ENCODE results near the gene OVCA2.

OVCA2 gene

DNA sequence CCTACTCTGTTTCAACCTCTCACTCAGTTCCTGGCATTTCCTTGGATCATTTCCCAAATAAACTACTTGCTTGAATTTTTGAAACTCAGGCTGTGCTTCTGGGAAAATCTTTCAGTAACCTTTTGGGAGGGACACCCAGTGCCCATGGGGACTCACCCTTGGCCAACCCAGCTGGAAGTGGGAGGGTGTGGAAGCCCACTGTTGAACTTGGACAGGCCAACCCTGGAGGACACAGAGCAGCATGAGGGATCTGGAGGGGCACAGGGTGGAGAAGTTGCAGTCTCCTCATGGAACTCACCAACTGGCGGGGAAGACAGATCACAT is 27.9 kb upstream of the OVCA2 start:
- no peak for DNase-seq (ENCODE audit: low spot score)

DNA sequence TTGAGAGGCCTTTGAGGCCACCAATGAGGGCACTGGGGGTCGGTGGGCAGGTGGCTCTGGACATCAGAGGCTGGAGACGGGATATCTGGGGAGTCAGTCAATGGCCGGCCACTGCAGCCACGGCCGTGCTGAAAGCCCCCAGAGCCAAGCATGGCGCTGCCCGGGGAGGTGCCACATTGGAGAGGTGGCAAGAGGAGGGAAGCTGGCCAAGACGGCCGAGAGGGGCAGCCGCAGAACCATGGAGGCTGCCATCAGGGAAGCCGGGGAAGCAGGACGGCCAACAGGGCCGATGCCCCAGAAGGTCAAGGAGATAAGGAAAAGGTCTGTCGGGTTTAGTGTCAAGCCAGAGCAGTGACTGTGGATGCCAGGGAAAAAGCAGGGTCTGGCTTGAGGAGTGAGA is 26.5 kb upstream of the OVCA2 start:
- DNase-seq (ENCODE audit: low spot score): no peak

- no peak for DNase-seq (ENCODE audit: low spot score)
Measured at GRCh38 chr17:2016494-2016893, 25.3 kb upstream of the OVCA2 start.

DNA sequence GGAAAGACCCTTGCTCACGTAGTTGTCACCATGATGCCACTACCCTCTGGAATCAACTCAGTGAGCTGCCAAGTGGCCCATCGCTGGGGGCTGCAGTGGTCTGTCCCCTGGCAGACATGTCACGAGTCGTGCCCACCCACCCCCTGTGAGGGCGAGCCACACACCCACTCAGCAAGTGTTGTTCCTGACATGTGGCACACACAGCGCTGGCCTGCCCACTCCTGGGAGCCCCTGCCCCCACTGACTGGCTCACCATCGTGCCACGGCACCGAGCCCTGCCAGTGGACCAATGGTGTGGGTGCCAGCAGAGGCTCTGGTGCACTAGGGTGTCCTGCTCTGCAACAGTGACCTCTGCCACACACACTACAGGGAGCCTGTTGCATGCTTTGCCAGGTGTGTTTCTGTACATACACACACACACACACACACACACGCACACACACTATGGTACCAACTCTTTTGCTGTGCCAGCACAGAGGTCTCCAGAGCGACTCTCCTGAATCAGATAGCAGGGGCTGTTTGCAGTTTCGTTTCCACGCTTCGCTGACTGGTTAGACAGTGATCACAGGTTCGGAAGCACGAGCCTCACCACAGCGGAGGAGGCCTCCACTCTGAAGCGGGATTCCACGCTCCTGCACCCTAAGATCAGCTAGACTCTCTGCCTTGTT is 24.4 kb upstream of the OVCA2 start:
- DNase-seq (ENCODE audit: low spot score): no peak

DNA sequence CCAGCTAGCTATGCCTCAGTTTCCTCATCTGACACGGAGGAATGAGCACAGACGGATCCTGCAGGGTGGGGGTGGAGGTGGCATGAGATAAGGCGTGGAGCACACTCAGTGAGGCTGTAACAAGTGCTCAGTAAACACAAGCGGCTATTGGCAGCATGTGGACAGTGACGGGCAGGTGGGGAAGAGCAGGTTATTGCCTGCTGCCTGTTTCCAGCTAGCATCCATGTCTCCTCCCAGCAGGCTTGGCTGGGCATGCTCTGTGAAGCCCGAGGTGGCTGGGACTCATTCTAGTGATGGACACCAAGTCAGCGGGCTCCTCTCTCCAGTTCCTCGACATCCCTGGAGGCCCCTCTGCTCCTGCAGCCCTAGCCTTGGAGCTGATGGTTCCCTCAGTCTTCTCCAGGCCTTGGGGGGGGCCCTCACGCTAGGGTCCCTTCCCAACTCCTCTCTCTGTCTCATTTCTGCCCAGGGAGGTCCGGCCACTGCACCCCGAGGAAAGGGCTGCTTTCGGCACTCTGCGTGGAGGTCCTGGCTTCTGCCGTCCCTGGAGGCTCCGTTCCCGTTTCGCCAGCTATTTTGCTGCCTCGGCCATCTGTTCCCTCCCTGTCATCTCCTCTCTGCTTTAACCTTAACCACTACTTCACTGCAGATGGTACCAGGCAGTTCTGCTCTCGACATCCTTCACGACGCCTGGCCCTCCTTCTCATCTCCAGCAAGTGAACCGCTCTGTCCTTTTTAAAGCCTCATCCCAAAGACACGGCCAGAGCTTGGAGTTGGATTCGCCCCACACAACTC is 22.9 kb upstream of the OVCA2 start:
- DNase-seq (ENCODE audit: low spot score): no peak

DNA sequence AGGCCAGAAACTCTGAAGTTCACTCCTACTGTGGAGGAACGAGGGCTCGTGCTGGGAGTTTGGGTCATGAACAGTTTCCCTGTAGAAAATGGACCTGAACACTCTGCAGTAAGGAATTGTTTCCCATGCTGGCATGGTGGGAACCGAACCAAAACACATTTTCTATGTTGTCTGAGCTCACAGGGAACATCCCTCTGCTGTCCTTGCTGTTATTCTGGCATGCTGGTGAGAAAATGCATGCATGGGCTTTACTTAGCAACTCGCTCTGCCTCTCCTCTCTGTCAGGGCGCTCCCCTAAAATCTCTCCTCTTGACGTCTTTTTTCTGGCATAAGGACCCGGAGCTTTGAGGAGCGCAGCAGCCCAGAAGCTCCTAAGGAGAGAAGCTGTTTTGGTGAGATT is 22.1 kb upstream of the OVCA2 start:
- no peak for DNase-seq (ENCODE audit: low spot score)

- DNase-seq (ENCODE audit: low spot score): no peak
Measured at GRCh38 chr17:2020721-2021120, 21.1 kb upstream of the OVCA2 start.

GRCh38 chr17:2022647-2023240 is 19.1 kb upstream of the OVCA2 start:
- no peak for DNase-seq (ENCODE audit: low spot score)

DNA sequence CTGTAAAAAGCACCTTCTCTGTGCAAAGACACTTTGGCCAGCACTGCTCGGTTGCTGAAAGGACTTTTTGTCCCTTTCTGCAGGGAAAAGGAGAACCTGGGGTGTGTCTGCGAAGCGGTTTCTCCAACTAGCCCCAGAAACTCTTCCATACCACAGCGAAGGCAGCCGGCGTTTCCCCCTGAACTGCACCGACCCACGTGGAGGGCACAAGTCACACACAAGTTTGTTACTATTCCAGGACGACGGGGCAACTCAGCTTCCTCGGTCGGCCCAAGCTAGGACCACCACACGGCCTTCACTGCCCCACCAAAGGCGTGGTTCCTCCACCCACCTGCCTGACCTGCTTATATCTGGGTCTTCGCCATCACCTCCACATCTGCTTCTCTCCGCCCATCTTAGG is 18.6 kb upstream of the OVCA2 start:
- DNase-seq (ENCODE audit: low spot score): no peak

DNA sequence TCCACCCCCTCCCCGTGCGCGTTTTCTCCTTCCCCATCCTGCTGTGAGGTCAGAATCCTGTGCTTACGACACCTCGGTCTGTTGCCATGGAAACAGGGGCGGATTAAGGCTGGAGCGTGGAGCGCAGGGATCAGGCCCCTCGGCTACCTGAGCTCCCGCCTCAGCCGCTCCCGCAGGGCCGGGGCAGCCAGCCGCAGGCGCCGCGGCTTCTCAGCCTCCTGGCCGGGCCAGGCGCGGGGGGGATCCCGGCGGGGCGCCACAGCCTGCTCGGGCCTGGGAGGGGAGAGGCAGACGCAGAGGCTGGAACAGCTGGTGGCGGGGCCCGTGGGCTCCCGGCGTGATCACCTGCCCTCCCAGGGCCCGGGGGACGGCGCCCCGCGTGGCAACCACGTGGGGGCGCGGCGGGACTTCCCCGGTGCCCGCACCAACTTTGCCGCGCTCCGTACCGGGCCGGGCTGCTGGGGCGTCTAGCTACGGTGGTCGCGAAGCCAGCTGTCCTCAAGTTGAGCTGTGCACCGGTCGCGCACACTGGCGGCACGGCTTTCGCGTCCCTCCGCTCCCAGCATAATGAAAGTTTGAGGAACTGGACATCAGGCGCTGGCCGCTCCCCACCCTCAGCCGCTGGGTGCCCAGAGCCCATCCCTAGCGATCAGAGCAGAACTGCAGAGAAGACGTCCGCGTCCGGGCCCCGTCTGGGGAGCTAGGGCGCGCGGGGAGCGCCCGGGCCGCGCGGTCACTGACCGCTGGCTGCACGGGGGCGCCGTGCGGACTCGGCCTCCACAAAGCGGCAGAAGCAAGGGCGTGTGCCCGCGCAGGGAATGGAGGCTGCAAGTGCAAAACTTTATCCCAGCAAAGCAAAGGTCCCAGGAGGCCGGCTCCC is 17.9 kb upstream of the OVCA2 start:
- peak; percentile 93 for DNase-seq (ENCODE audit: low spot score)

GRCh38 chr17:2024572-2025219 is 17.1 kb upstream of the OVCA2 start:
- no peak for DNase-seq (ENCODE audit: low spot score)

GRCh38 chr17:2025220-2025621 is 16.6 kb upstream of the OVCA2 start, which contains the start of gene RTN4RL1:
Gene RTN4RL1 (minus strand): TSS chr17:2025334. CDS start chr17:2024865, 469 bp downstream.
- DNase-seq (ENCODE audit: low spot score): peak; percentile 71

GRCh38 chr17:2025622-2026309 is 16.1 kb upstream of the OVCA2 start:
- peak; percentile 53 for DNase-seq (ENCODE audit: low spot score)

DNA sequence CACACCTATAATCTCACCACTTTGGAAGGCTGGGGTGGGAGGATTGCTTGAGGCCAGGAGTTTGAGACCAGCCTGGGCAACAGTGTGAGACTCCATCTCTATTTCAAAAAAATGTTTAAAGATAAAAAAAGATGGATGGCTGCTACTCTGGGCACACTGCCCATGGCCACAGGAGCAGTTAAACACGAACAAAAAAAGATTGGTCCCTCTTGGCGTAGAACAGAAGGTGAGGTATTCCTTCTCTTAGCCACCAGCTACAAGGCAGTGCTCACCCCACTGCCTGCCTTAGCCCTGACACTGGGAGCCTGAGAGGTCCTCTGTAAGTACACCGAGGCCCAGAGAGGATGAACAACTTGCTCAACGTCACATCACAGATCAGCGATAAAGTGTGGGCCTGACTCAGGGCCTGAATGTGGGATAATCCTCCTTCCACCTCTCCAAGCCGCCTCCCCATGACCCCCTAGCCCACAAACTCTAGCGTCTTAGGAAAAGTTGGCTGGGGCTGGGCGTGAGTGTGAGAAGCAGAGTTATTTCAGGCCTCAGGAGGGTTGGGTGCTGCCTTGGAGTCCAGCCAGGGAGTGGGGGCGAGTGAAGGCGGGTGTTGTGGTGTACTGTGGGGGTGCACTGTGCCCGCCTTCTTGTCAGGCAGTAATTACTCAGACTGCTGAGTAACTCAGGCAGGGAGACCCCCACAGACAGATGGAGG is 14.1 kb upstream of the OVCA2 start:
- DNase-seq (ENCODE audit: low spot score): no peak

DNA sequence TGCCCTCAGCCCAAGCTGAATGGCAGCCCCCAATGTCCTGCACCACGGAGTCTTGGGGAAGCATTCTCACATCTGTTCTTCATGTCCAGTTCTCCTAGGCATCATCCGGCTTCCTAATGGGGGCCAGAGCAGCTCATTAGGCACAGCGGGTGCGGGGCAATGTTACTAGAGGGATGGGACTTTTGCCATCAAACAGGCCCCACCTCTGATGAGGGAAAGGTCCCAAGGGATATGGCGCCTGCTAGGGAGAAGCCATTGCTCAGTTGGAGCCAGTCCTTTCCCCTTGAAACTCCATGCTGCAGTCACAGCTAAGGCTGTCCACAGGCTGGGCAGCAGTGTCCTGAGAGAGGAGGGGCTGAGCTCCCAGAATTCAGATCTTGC is 13.6 kb upstream of the OVCA2 start:
- no peak for DNase-seq (ENCODE audit: low spot score)

- DNase-seq (ENCODE audit: low spot score): no peak
Measured at GRCh38 chr17:2028737-2029136, 13.1 kb upstream of the OVCA2 start.

DNA sequence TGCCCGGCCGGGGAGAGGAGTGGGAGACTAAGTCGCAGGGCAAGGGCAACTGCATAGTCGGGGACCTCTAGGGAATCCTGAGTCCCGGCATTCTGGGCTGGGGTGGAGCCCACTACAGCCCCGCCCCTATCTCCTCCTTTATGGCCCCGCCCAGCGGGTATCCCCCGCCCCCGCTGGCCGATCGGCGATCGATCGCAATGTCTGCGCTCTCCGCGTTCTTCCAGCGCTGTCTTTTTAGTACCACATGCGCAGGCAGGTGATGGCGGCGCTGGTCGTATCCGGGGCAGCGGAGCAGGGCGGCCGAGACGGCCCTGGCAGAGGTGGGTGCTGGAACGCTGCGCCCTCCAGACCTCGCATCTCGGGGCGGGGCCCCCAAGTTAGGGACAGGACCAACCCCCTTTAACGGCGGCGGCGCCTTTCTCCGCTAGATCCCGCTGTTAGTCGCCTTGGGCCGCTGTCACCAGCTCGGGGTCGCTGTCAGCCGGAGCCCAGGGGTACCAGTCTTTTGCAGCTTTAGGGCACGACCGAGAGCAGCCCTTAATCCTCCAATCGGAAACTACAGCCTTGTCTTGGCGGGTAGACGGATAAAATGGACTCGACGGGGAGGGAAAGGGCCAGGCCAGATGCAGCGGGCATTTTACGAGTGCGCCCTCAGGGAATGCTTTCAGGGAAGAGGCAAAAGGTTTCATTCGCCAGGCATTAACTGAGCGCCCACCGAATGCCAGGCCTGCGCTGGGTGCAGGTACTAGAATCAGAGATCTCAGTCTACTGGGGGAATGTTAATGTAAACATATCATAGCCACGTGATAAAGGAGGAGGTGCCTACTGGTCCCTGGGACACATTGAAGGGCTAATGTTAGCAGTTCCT is 11.7 kb upstream of the OVCA2 start, which contains the start of gene DPH1:
Gene DPH1, plus strand, starts transcription at position 243 of the 868 bp plus-strand sequence. Its CDS starts 17 bp downstream, at position 260.
- DNase-seq (ENCODE audit: low spot score): peak; percentile 90

DNA sequence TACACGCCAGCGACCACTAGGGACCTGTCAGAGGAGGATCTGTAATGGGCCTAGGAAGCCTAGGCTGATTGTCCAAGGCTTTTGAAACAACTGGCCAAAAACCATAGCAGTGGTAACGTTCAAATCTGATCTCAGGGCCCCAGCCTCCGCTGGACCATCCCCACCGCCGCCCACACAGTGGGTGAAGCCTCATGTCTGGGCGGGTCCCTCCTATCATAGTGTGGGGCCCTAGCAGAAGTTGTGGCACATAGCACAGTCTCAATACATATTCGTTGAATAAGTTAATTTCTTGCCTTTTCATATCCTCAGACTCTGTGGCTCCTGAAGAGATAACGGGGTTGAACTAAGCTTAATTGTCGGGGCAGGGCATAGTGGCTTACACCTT is 11.1 kb upstream of the OVCA2 start:
- DNase-seq (ENCODE audit: low spot score): no peak

GRCh38 chr17:2033153-2033552 is 8.7 kb upstream of the OVCA2 start:
- DNase-seq (ENCODE audit: low spot score): no peak

DNA sequence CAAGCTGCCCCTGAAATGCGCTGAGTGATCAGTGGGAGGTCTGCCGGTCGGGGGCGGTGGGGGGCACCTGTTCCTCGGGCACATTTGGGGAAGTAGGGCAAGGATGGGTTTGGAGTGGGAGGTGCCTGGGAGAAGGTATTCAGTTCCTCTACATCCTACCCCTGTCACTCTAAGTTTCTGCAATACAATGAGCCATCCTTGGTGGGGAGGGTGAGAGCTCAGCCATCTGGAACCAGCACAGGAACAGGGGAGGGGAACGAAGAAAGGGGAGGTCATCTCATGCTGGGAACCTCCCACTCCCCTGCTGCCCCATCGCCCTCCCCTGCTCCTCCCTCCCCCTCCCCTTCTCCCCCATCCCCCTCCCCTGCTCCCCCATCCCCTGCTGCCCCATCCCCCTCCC is 7.7 kb upstream of the OVCA2 start:
- no peak for DNase-seq (ENCODE audit: low spot score)
